ENCODE data around the gene BMF. TPM values are rescaled to one million over a fixed set of nuclear protein-coding genes. Genes with fewer than 3 reads are reported as not detected.

BMF gene
- total and polyA plus RNA-seq, 2 donors (not counting 3 experiments of a cell fraction or from before 2014, with no cell fraction given): 8.6 to 9.8 TPM

DNA sequence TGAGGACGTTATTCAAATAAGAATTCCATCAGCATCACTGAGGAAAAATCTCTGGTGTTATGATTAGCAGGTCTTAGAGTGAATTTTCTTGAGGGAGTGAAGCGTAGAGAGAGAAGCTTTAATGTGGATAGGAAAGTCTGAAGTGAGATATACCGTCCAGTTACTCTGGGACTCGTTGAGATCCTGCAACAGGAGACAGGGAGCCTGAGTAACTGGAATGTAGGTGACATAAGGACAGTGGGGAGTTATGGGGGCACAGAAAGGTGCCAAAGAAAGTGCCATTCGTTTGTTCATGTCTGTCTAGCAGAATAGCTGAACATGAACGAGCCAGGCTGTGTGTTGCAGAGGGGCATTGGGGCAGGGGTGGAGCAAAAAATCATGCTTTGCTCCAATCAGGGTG is 42.8 kb upstream of the BMF start:
- intact Hi-C loops (cut with micrococcal nuclease): no loop called here
- no peak overlapping the region for H3K4me3 ChIP-seq (replicated peaks in 1 of 3; ENCODE audit: insufficient read depth in 1 of 3, low read depth in 1 of 3, low read length in 3 of 3)
- no peak overlapping the region for H3K4me2 ChIP-seq (ENCODE audit: insufficient read depth, low read length)
- no peaks in the 10 kb centered on the region for H3K9me1 ChIP-seq (replicated peaks; ENCODE audit: control insufficient read depth, extremely low read depth, insufficient read depth, low read length)
- TF ChIP-seq EZH2 (IDR thresholded peaks at IDR 0.05; ENCODE audit: borderline replicate concordance, low read depth, low read length, severe bottlenecking) (no peak), POLR2AphosphoS5 (IDR thresholded peaks at IDR 0.05; ENCODE audit: insufficient read depth, low read depth, low read length) (no peak), FOS (IDR thresholded peaks at IDR 0.05; ENCODE audit: borderline replicate concordance, insufficient read depth, low read length) (no peak), MYC (IDR thresholded peaks at IDR 0.05; ENCODE audit: low read depth, low read length) (no peak), GATA2 (IDR thresholded peaks at IDR 0.05; ENCODE audit: insufficient read depth, insufficient read length, low read depth, low read length) (no peak), JUN (IDR thresholded peaks at IDR 0.05; ENCODE audit: borderline replicate concordance, insufficient read depth, insufficient read length, low read depth) (no peak), POLR2A (IDR thresholded peaks at IDR 0.05; ENCODE audit: low read depth, low read length) (no peak)
- TF ChIP-seq, protein P1, sequence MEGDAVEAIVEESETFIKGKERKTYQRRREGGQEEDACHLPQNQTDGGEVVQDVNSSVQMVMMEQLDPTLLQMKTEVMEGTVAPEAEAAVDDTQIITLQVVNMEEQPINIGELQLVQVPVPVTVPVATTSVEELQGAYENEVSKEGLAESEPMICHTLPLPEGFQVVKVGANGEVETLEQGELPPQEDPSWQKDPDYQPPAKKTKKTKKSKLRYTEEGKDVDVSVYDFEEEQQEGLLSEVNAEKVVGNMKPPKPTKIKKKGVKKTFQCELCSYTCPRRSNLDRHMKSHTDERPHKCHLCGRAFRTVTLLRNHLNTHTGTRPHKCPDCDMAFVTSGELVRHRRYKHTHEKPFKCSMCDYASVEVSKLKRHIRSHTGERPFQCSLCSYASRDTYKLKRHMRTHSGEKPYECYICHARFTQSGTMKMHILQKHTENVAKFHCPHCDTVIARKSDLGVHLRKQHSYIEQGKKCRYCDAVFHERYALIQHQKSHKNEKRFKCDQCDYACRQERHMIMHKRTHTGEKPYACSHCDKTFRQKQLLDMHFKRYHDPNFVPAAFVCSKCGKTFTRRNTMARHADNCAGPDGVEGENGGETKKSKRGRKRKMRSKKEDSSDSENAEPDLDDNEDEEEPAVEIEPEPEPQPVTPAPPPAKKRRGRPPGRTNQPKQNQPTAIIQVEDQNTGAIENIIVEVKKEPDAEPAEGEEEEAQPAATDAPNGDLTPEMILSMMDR (IDR thresholded peaks at IDR 0.05; ENCODE audit: extremely low read depth in 1 of 2, insufficient read depth in 1 of 2, low read depth in 1 of 2, low read length in 2 of 2): no peak
- TF ChIP-seq, protein P2, sequence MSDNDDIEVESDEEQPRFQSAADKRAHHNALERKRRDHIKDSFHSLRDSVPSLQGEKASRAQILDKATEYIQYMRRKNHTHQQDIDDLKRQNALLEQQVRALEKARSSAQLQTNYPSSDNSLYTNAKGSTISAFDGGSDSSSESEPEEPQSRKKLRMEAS (IDR thresholded peaks at IDR 0.05; ENCODE audit: insufficient read depth, insufficient read length): no peak
- no peaks in the 10 kb centered on the region for H3K79me2 ChIP-seq (ENCODE audit: control insufficient read depth, insufficient read depth, low read length)
- no peaks in the 10 kb centered on the region for H3K4me1 ChIP-seq (ENCODE audit: control insufficient read depth, extremely low read depth, insufficient read depth, low read length)
- dilution Hi-C loops (cut with MboI; ENCODE audit: extremely low pct_ligation_motif_present, low sequenced_read_pairs): no loop called here
- no TSS peak for BruUV-seq (replicated peaks)
- ChIA-PET POLR2A (no interaction called here), CTCF (no interaction called here)
- H3K9me3 ChIP-seq (replicated peaks; ENCODE audit: control insufficient read depth, insufficient read depth, low read length): no peaks in the 10 kb centered on the region
- H2AFZ ChIP-seq (ENCODE audit: low read depth, low read length): no peak overlapping the region
- no peak overlapping the region for H3K27ac ChIP-seq (ENCODE audit: insufficient read depth, low read depth, low read length)
- no peaks in the 10 kb centered on the region for H3K36me3 ChIP-seq (ENCODE audit: control insufficient read depth in 2 of 2, extremely low read depth in 1 of 2, insufficient read depth in 2 of 2, low read length in 2 of 2)
- no peaks in the 10 kb centered on the region for H4K20me1 ChIP-seq (replicated peaks; ENCODE audit: control insufficient read depth, extremely low read depth, insufficient read depth, low read length)
- H3K9ac ChIP-seq (replicated peaks; ENCODE audit: extremely low read depth, insufficient read depth, low read length): no peak overlapping the region
- DNase-seq (ENCODE audit: low read depth, low spot score) (no peak), FAIRE-seq (no peak)
- peaks cover 3 to 10% of the 10 kb centered on the region in 2 experiments for H3K27me3 ChIP-seq (ENCODE audit: control insufficient read depth in 2 of 2, insufficient read depth in 2 of 2, low read length in 2 of 2)

All from endothelial cell of umbilical vein (primary cell).